ENCODE results near the gene PRLHR.

DNA sequence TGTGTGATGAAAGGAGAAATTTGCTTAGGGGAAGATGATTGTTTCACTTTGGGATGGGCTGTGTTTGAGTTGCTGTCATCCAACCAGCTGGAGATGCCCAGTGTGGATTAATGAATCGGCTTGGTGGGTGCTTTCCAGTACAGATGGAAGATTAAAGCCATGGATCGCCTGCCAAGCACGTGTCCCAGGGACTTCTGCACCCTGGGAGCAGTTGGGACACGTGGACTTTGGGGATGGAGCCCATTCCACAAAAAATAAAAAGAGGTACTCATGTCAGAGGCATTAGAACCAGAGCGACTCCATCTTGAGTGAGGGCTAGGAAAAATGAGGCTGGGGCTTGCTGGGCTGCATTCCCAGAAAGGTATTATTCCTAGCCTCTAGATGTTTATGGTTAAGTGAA is 29.3 kb upstream of the PRLHR start:
- TF ChIP-seq POLR2A (IDR thresholded peaks at IDR 0.05; ENCODE audit: extremely low read depth, insufficient read length) = no peak
- TF ChIP-seq CTCF (IDR thresholded peaks at IDR 0.05; ENCODE audit: low read depth, low read length) = no peak
- TF ChIP-seq MYC (IDR thresholded peaks at IDR 0.05; ENCODE audit: low read depth, low read length) = no peak

All from NB4 (cell line).